HG03103 (cell line): ENCODE measurements around the gene EBI3.
"Not testable (repeated sequence)": the region's sequence is repeated elsewhere in the genome, so short reads cannot be mapped to it uniquely, and the experiment has no call there.

ENCODE experiments used
- ATAC-seq: cut with Tn5 transposase; IDR thresholded peaks from one replicate; pipeline ENCODE4 v1.9.1; 2021; ENCODE audit warnings: low read depth; ENCODE audit not compliant: unreplicated experiment

EBI3 gene

DNA sequence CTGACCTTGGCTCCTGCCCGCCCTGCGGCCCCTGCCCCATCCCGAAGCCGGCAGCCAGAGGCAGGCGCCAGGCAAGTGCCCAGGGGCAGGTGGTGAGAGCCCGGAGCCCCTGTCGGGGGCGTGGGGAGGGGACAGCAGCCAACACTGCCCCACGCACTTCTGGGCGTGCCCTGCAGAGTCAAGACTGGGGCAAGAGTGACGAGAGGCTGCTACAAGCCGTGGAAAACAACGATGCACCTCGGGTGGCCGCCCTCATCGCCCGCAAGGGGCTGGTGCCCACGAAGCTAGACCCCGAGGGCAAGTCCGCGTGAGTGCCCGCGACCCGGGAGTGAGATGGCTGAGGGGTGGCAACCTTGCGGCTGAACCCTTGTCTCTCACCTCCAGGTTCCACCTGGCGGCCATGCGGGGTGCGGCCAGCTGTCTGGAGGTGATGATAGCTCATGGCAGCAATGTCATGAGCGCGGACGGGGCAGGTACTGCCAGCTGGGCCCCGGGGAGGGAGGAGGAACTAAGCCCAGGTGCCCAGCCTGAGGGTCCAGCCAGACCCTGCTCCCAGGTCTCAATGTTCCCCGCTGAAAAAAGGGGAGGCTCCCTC, 29.5 kb upstream of the EBI3 start:
- no peak for ATAC-seq

DNA sequence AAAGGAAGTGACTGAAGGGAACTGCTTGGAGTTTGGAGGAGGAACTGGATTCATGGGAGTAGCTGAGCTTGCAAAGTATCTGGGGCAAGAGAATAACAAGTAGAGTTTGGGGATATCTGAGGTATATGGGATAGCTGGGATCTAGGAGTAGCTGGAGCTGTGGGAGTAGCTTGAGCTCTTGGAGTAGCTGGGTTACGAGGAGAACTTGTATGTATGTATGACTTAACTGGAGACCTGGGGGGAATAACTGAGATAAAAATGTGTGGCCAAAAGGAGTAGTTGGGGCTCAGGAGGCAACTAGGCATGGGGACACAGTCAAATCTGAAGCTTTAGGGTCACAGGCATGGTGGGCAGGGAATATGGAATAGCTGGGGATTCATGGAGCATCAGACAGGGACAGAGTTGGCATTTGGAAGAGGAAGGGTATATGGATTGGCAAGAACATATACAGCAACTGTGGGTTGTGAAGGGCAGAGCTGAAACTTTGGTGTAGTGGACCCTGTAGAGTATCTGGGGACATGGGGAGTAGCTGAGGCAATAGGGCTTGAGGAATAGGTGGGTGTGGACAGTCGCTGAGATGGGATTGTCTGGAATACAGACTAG, 28.3 kb upstream of the EBI3 start:
- no peak for ATAC-seq

DNA sequence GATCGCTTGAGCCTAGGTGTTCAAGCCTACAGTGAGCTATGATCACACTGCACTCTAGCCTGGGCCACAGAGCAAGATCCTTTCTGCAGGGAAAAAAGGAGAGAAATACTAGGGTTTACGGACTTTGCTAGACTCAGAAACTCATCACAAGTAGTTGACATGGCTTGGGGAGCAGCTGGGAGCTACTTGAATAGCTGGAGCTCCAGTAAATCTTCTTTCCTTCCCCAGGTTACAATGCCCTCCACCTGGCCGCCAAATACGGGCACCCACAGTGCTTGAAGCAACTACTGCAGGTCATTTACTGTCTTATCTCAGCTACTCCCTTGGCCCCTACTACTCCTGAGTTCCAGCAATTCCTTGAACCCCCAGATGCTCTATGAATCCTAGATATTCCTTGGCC, 27.5 kb upstream of the EBI3 start:
- ATAC-seq, result no peak

- ATAC-seq, result no peak
Measured at GRCh38 chr19:4206818-4207484, 22.4 kb upstream of the EBI3 start.

GRCh38 chr19:4208385-4209094, 20.8 kb upstream of the EBI3 start:
- no peak for ATAC-seq

DNA sequence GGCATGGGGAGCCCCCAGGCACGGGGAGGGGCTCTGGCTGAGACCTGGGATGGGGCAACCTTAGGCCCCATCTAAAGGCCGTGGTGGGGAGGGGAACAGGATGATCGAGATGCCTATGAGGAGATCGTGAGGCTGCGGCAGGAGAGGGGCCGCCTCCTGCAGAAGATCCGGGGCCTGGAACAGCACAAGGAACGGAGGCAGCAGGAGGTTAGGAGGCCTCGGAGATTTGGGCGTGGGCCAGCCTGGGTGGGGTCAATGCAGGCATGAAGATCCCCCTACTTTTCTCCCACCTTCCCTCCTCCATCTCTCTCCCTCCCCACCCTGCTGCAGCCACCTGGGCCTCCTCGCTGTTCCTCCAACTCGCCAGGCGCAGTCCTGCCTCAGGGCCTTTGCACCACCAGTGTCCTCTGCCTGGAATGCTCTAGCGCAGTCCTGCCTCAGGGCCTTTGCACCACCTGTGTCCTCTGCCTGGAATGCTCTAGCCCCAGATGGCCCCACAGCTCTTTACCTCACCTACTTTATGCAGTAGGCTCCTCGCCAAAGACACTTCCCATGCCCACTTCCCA, 19.1 kb upstream of the EBI3 start:
- ATAC-seq, result no peak

- no peak for ATAC-seq
Measured at GRCh38 chr19:4213116-4213515, 16.2 kb upstream of the EBI3 start.

GRCh38 chr19:4215807-4216206, 13.5 kb upstream of the EBI3 start:
- no peak for ATAC-seq

GRCh38 chr19:4216846-4217245, 12.5 kb upstream of the EBI3 start:
- no peak for ATAC-seq

GRCh38 chr19:4217429-4218264, 11.7 kb upstream of the EBI3 start:
- no peak for ATAC-seq

DNA sequence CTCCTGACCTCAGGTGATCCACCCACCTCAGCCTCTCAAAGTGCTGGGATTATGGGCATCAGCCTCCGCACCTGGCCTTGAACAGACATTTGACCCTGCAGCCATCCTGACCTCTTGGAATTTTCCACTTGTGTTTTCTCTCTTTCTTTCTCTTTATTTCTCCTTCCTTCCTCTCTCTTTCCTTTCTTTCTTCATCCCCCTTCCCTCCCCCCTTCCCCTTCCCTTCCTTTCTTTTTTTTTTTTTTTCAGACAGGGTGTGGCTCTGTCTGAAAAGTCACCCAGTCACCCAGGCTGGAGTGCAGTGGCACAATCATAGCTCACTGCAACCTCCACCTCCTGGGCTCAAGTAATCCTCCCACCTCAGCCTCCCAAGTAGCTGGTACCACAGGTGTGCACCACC, 10.8 kb upstream of the EBI3 start:
- ATAC-seq, result not testable (repeated sequence)

GRCh38 chr19:4220188-4220587, 9.1 kb upstream of the EBI3 start:
- no peak for ATAC-seq

- no peak for ATAC-seq
Measured at GRCh38 chr19:4224470-4224869, 4.9 kb upstream of the EBI3 start.

- ATAC-seq, result no peak
Measured at GRCh38 chr19:4225885-4226284, 3.4 kb upstream of the EBI3 start.

DNA sequence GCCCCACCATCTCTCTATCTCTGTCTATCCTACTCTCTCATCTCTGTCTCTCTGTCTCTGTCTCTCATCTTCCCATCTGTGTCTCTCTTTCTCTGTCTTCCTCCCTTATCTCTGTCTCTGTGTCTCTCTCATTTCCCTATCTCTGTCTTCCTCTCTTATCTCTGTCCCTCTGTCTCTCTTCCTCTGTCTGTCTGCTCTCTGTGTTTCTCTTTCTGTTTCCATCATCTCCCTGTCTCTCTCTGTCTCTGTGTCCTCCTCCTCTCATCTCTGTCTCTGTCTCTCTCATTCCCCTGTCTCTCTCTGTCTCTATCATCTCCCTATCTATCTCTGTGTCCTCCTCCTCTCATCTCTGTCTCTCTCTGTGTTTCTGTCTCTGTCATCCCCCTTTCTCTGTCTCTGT, 1.6 kb upstream of the EBI3 start:
- no peak for ATAC-seq

DNA sequence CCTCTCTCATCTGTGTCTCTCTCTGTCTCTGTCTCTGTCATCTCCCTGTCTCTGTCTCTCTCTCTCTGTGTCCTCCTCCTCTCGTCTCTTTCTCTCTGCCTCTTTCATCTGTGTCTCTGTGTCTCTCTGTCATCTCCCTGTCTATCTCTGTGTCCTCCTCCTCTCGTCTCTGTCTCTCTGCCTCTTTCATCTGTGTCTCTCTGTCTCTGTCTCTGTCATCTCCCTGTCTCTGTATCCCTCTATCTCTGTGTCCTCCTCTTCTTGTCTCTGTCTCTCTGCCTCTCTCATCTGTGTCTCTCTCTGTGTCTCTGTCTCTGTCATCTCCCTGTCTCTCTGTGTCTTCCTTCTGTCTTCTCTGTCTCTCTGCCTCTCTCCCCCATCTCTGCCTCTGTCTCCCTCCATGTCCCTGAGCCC, 551 bp upstream of the EBI3 start:
- ATAC-seq, result no peak

DNA sequence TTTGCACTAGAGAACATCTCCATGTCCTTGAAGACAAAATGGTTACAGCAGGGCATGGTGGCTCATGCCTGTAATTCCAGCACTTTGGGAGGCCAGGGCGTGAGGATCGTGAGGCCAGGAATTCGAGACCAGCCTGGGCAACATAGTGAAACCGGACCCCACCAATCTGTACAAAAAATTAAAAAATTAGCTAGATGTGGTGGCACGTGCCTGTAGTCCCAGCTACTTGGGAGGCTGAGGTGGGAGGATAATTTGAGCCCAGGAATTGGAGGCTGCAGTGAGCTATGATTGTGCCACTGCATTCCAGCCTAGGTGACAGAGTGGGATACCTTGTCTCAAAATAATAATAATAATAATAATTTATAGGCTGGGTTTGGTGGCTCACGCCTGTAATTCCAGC, 914 bp downstream of the EBI3 start:
- ATAC-seq, result not testable (repeated sequence)

- not testable (repeated sequence) for ATAC-seq
Measured at GRCh38 chr19:4231521-4231920, 2.2 kb downstream of the EBI3 start.

DNA sequence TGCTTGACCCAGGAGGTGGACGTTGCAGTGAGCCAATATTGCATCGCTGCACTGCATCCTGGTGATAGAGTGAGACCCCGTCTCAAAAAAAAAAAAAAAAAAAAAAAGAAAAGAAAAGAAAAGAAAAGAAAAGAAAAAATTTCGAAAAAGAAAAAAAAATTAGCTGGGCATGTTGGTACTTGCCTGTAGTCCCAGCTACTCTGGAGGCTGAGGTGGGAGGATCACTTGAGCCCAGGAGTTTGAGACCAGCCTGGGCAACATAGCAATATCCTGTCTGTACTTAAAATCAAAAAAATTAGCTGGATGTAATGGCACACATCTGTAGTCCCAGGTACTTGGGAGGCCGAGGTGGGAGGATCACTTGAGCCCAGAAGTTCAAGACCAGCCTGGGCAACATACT, 2.8 kb downstream of the EBI3 start:
- ATAC-seq, result not testable (repeated sequence)

DNA sequence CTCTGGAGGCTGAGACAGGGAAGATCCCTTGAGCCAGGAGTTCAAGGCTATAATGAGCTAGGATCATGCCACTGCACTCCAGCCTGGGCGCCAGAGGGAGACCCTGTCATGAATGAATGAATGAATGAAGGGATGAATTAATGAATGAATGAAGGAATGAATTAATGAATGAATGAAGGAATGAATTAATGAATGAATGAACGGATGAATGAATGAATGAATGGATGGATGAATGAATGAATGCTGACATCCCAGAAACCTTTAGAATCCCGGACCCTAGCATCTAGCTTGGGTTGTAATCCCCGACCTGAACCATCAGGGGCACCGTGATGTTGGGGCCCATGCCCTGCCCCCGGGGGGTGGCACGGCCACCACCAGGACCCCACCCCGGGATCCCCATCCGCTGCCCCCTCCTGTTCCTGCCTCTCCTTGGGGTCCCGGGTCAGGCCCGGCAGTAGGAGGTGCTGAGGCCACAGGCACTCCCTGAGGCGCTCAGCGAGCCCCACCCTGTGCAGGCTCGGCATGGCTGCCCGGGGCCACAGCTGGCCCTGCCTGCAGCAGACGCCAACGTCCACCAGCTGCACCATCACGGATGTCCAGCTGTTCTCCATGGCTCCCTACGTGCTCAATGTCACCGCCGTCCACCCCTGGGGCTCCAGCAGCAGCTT, 3.4 kb downstream of the EBI3 start:
- ATAC-seq, result no peak
